ENCODE data around the gene CYRIA.

The CYRIA gene

DNA sequence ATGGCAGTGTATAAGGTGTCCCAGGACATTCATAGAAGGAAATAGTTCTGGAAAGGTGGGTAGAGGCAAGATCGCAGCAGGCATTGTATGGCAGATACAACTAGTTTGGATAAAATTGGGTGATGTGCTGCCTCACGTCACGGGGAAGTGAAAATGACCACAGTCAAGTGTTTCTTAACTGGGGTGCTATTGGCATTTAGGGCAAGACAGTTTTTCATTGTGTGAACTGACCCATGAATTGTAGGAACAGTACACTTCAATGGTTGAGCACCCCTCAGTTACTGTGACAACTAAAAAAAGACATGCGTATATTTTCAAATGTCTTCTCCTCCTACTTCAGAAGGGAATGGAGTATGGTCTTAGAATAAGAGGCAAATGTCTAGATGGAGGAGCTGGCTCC is 22.3 kb upstream of the CYRIA start:
- no peak overlapping the region for H3K9ac ChIP-seq
- H3K36me3 ChIP-seq, result no peaks in the 10 kb centered on the region
- peak overlapping the region in 6 of 11 experiments; percentile 21 to 45 (median 28); a peak in 11 of 22 replicates for H3K4me2 ChIP-seq
- H3K4me3 ChIP-seq, result no peak overlapping the region
- peaks cover 0 to 21% (median 8%) of the 10 kb centered on the region in 10 experiments; a peak in 12 of 20 replicates for H3K4me1 ChIP-seq
- no peaks in the 10 kb centered on the region for H4K20me1 ChIP-seq
- H3K27ac ChIP-seq, result no peak overlapping the region
- no peaks in the 10 kb centered on the region for H3K27me3 ChIP-seq
- no peaks in the 10 kb centered on the region; a peak in 1 of 22 replicates for H3K9me3 ChIP-seq (replicated peaks in 1 of 11)
- no peak for TF ChIP-seq Cebpa-rat (IDR thresholded peaks at IDR 0.05)

DNA sequence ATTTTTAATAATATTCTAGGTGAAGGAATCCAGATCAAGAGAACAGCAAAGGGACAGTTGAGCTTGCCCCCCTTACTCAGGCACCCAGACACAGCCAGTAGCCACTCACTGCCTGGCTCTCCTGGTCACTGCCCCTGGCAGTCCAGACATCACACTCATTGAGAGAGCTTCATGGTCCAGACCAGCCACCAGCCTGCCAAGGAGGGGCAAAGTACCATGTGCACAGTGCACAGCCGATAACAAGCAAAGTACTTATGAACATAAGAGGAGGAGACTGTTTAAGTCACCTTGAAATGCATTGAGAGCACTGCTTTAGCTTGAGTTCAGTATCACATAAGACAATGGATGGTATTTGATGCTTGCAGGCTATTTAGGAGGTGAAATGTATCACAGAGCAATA is 21.6 kb upstream of the CYRIA start:
- Histone ChIP-seq H3K4me1 (peaks cover 0 to 21% (median 8%) of the 10 kb centered on the region in 10 experiments; a peak in 12 of 20 replicates), H3K9me3 (replicated peaks in 1 of 11) (peaks cover 0 to 6% (median 0%) of the 10 kb centered on the region in 11 experiments; a peak in 3 of 22 replicates), H4K20me1 (no peaks in the 10 kb centered on the region), H3K4me3 (no peak overlapping the region), H3K4me2 (no peak overlapping the region), H3K27ac (no peak overlapping the region), H3K27me3 (no peaks in the 10 kb centered on the region), H3K9ac (no peak overlapping the region), H3K36me3 (no peaks in the 10 kb centered on the region)
- no peak for TF ChIP-seq Cebpa-rat (IDR thresholded peaks at IDR 0.05)

DNA sequence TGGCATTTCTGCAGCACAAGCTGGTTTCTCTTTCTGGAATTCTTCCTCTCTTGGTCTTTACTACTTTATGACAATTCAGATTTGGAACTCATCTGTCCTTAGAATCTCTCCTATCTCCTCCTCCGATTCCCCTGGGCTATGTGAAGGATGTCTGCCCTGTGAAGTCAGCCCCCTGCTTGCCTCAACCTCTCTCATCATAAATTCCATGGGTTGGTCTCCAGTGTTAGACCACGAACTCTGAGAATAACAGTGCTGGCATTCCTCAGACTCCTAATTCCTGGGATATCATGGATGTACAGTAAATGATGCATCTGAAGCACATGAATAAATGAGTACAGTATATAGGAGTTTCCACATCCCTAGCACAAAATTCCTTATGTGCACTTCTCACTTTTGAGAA is 21.0 kb upstream of the CYRIA start:
- Histone ChIP-seq H4K20me1 (no peaks in the 10 kb centered on the region), H3K4me2 (peak overlapping the region in 2 of 11 experiments; percentile 42 to 51; a peak in 4 of 22 replicates), H3K27ac (no peak overlapping the region), H3K4me1 (peaks cover 0 to 21% (median 8%) of the 10 kb centered on the region in 10 experiments; a peak in 12 of 20 replicates), H3K4me3 (no peak overlapping the region), H3K9ac (no peak overlapping the region), H3K9me3 (replicated peaks in 1 of 11) (peaks cover 0 to 8% (median 0%) of the 10 kb centered on the region in 11 experiments; a peak in 3 of 22 replicates), H3K36me3 (no peaks in the 10 kb centered on the region), H3K27me3 (no peaks in the 10 kb centered on the region)
- TF ChIP-seq Cebpa-rat (IDR thresholded peaks at IDR 0.05), result no peak

DNA sequence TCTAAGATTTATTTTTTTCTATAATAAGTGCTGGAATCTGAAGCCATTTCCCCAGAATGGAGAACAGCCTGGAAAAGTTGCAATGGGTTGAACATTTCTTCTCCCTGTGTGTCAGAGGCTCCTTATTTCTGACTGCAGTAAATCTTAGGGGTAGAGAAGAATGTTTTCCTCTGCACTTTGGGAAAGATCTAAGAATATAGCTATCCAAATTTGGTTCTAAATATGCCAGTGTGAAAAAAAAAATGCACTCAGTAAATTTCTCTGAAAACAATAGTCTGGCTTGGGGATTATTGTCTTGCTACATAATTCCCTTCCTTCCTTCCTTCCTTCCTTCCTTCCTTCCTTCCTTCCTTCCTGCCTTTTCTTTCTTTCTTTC is 19.7 kb upstream of the CYRIA start:
- peaks cover 0 to 8% (median 0%) of the 10 kb centered on the region in 11 experiments; a peak in 3 of 22 replicates for H3K9me3 ChIP-seq (replicated peaks in 1 of 11)
- H3K27ac ChIP-seq, result no peak overlapping the region
- H3K4me3 ChIP-seq, result no peak overlapping the region

DNA sequence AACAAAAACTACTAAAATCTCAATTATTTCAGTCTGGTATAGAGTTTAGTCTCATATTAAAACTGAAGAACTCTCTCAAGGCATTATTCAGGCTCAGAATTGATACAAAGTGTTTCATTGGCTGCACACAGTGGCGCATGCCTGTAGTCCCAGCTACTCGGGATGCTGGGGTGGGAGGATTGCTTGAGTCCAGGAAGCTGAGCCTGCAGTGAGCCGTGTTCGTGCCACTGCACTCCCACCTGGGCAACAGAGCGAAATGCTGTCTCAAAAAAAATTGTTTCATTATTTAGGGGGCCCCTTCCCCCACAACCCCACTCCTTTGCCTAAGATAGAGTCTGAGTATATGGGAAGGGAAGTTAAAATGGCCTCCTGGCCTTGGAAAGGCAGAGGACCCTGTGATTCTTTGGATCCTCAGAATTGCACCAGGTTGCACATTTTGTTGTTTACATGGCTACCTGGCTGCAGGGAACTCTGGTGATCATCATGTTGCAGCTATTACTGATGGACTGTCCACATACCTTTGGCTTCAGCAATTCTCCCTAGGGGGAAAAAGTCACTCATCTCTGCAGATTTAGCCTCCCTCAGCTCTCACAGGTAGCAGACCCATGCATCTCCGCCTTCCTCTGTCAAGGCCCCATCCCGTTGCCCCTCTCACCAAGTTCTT is 19.2 kb upstream of the CYRIA start:
- Histone ChIP-seq H3K4me3 (no peak overlapping the region), H3K27ac (no peak overlapping the region), H3K36me3 (no peaks in the 10 kb centered on the region), H3K9me3 (replicated peaks in 1 of 11) (peaks cover 0 to 8% (median 0%) of the 10 kb centered on the region in 11 experiments; a peak in 3 of 22 replicates), H3K27me3 (no peaks in the 10 kb centered on the region), H3K4me1 (peaks cover 0 to 36% (median 9%) of the 10 kb centered on the region in 10 experiments; a peak in 12 of 20 replicates), H3K9ac (no peak overlapping the region), H4K20me1 (no peaks in the 10 kb centered on the region), H3K4me2 (peak overlapping the region in 5 of 11 experiments; percentile 12 to 26 (median 17); a peak in 3 of 22 replicates)
- no peak for TF ChIP-seq Cebpa-rat (IDR thresholded peaks at IDR 0.05)

More for the DNA sequence above, 19.7 kb upstream of the CYRIA start:
- no peaks in the 10 kb centered on the region for H3K27me3 ChIP-seq
- no peaks in the 10 kb centered on the region for H3K36me3 ChIP-seq
- H4K20me1 ChIP-seq, result no peaks in the 10 kb centered on the region
- peaks cover 0 to 30% (median 9%) of the 10 kb centered on the region in 10 experiments; a peak in 12 of 20 replicates for H3K4me1 ChIP-seq
- TF ChIP-seq Cebpa-rat (IDR thresholded peaks at IDR 0.05), result no peak
- H3K4me2 ChIP-seq, result peak overlapping the region in 5 of 11 experiments; percentile 12 to 26 (median 17); a peak in 4 of 22 replicates
- no peak overlapping the region for H3K9ac ChIP-seq

DNA sequence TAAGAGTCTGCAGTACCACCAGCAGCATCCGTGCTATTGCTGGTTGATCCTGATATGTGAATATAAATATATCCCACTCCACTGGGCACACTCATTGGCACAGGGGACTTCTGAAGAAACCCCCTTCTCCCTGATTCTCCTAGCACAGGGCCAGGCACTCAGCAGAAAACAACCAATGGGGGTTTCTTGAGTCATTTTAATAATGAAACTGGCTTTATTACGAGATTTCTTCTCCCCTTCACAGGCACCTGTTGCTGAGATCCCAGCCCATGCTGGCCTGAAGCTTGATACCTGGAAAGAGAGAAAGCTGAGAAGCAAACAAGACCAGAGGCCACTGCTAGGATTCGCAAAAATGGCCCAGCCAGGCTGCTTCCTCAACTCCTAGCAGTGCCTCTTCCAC is 17.9 kb upstream of the CYRIA start:
- TF ChIP-seq Cebpa-rat (IDR thresholded peaks at IDR 0.05), result no peak
- Histone ChIP-seq H3K27ac (no peak overlapping the region), H3K9me3 (replicated peaks in 1 of 11) (peaks cover 2 to 8% (median 6%) of the 10 kb centered on the region in 11 experiments; a peak in 15 of 22 replicates), H4K20me1 (no peaks in the 10 kb centered on the region), H3K4me1 (peaks cover 0 to 44% (median 12%) of the 10 kb centered on the region in 10 experiments; a peak in 12 of 20 replicates), H3K36me3 (no peaks in the 10 kb centered on the region), H3K9ac (no peak overlapping the region), H3K4me2 (no peak overlapping the region), H3K27me3 (no peaks in the 10 kb centered on the region), H3K4me3 (no peak overlapping the region)

DNA sequence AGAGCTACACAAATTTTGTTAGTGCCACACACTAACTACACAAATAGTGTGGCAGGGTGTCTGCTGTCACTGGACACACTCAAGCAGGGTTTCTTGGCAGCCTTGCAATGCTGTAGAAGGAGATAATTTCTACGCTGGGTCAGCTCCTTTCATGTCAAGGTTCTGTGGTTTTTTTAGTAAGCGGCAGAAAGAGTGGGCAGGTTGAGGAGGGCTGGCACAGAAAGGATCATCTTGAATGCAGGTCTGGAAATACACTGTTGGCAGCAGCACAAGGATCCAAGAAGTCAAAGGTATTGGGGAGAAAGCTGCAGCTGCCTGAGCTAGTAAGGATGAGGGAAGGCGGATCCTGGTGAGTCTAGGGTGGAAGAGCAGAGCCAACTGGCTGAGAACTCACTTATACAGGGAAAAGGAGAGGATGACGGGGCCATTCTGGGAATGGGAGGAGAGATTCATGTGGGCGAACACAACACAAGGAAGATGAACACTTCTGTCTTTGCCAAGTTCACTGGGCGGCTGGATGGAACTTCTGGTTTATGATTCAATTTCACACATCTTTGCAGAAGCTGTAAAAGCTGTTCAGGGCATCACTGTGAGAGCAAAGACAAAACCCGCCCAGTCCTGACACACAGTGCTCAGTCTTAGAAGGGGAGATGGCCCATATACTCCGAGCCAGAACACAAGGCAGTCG is 16.9 kb upstream of the CYRIA start:
- Histone ChIP-seq H3K36me3 (no peaks in the 10 kb centered on the region), H3K9me3 (replicated peaks in 1 of 11) (peaks cover 10 to 18% (median 16%) of the 10 kb centered on the region in 11 experiments), H3K27me3 (no peaks in the 10 kb centered on the region), H3K9ac (no peak overlapping the region), H3K4me3 (no peak overlapping the region), H3K4me2 (no peak overlapping the region), H4K20me1 (no peaks in the 10 kb centered on the region), H3K4me1 (peaks cover 0 to 36% (median 5%) of the 10 kb centered on the region in 10 experiments; a peak in 10 of 20 replicates), H3K27ac (no peak overlapping the region)
- TF ChIP-seq Cebpa-rat (IDR thresholded peaks at IDR 0.05), result no peak

DNA sequence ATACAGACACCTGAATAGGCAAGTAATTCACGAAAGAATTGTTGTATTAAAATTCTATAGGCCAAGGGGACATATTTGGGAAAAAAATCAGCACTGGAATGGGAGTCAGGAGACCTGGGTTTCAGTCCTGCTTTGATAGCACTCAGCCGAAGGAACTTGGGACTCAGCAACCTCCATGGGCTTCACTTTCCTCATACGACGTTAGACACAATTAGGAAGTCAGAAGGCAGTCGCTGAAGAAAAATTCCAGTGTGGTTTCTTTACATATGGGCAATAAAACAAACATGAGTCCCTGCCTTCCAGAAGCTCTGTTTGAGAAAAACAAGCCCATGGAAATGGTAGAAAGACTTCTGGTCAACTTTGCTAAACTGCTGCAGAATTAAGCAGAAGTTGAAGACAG is 15.1 kb upstream of the CYRIA start:
- Histone ChIP-seq H3K36me3 (no peaks in the 10 kb centered on the region), H3K4me3 (no peak overlapping the region), H3K9ac (no peak overlapping the region), H3K27ac (no peak overlapping the region), H3K27me3 (no peaks in the 10 kb centered on the region), H3K4me2 (peak overlapping the region in 3 of 11 experiments; percentile 14 to 72 (median 65); a peak in 5 of 22 replicates), H3K4me1 (peaks cover 0 to 24% (median 5%) of the 10 kb centered on the region in 10 experiments; a peak in 10 of 20 replicates), H3K9me3 (replicated peaks in 1 of 11) (peaks cover 11 to 21% (median 16%) of the 10 kb centered on the region in 11 experiments), H4K20me1 (no peaks in the 10 kb centered on the region)
- no peak for TF ChIP-seq Cebpa-rat (IDR thresholded peaks at IDR 0.05)

DNA sequence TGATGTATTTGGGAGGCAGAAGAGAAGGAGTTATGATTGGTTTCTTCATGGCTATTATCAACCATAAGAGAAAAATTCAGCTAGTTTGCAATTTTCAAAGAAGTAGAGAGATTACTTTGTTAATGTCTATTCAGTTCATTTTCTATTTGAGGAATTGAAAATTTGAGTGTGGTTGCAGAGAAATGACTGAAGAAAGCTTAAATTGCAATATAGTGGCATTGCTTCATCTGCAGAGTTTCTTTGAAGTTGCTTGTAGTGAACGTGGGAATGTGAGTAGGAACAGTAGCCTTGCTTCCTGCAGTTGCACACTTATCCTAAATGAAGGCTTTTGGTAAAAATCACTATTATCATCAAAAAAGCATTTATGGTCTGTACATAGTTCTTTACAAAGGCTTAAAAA is 14.7 kb upstream of the CYRIA start:
- no peaks in the 10 kb centered on the region for H3K36me3 ChIP-seq
- TF ChIP-seq Cebpa-rat (IDR thresholded peaks at IDR 0.05), result no peak
- peaks cover under 1 to 24% (median 4%) of the 10 kb centered on the region in 10 experiments; a peak in 12 of 20 replicates for H3K4me1 ChIP-seq
- H3K27me3 ChIP-seq, result no peaks in the 10 kb centered on the region
- no peak overlapping the region for H3K27ac ChIP-seq
- no peak overlapping the region for H3K9ac ChIP-seq
- H3K4me3 ChIP-seq, result no peak overlapping the region
- H3K9me3 ChIP-seq (replicated peaks in 1 of 11), result peaks cover 11 to 21% (median 16%) of the 10 kb centered on the region in 11 experiments
- peak overlapping the region in 3 of 11 experiments; percentile 14 to 72 (median 65); a peak in 4 of 22 replicates for H3K4me2 ChIP-seq
- H4K20me1 ChIP-seq, result no peaks in the 10 kb centered on the region

Measured in BLaER1 treated with 17β-estradiol and CSF1 and Interleukin-3, amounts not matched to agents 10 nM and 100 nM (cell line).